ENCODE data around the gene TSHZ2.

TSHZ2 gene

DNA sequence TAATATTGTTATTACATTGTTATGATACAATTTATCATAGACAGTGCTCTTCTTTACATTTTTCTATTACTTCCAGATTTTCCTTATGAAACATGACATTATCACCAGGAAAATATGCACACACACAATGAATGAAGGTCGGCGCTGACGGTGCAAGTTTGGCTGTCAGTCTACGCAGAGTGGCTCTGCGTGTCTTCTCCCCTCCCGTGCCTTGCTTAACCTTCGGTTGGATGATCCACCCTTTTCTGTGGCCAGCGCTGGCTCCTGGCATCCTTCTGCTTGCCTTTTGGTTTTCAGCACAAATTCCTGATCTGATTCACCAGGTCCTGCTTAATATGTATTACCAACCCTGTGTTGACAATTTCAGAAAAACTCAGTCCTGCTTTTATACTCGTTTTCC lies 157.4 kb downstream of the TSHZ2 start:
- no peak for DNase-seq (ENCODE audit: low spot score)

- DNase-seq (ENCODE audit: low spot score) = no peak
These were observed 158.6 kb downstream of the TSHZ2 start for GRCh38 chr20:53130795-53131194.

DNA sequence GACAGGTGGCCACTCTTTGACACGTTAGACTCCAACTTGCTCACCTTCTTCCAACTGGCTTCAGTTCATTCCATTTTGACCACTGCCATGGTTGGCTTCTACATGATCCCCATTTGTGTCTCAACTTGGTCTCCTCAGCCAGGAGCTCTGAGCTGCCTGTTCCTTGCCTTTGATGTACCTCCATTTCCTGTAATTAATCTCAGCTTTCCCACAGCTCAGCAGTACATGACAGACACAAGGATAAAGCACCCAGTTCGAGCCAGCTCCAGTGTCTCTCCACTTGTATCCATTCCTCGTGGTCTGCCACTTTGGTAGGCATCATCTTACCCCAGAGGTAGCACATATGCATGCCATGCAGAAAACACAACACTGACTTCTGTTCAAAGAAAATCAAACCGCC lies 161.0 kb downstream of the TSHZ2 start:
- no peak for DNase-seq (ENCODE audit: low spot score)

DNA sequence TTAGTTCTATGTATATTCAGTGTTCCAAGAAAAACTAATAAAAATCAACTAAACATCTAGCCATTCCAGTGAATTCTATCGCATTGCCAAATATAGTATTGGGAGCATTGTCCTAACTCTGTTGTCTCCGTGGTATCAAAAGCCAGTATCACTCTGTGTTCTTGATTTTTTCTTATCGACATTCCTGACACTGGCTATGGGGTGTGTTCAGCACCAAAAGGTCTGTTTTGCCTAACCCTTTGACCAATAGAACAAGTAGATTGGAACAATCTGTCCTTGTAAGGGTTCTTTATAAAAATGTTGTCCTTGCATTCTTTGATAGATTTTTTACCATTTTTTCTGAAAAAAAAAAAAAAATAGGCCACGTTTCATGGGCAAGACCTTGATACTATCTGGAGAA lies 161.5 kb downstream of the TSHZ2 start:
- no peak for DNase-seq (ENCODE audit: low spot score)

DNA sequence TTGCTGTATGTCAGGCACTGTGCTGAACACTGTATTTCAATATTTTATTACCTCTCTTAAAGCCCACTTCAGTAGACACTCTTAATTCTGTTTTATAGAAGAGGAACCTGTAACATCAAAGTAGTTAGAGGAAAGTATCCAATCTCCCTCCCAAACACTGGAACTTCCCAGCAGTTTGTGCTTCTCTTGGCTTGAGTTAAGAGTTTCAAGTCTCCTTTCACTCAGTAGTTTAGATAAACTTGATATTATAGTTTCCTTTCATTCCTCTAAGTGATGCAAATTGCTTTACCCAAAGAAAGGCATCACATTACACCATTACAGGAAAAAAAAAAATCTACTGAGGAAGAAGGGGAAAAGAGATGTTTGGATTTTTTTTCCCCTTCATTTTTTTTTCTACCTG lies 164.3 kb downstream of the TSHZ2 start:
- no peak for DNase-seq (ENCODE audit: low spot score)

GRCh38 chr20:53138454-53139262 lies 166.5 kb downstream of the TSHZ2 start:
- no peak for DNase-seq (ENCODE audit: low spot score)

DNA sequence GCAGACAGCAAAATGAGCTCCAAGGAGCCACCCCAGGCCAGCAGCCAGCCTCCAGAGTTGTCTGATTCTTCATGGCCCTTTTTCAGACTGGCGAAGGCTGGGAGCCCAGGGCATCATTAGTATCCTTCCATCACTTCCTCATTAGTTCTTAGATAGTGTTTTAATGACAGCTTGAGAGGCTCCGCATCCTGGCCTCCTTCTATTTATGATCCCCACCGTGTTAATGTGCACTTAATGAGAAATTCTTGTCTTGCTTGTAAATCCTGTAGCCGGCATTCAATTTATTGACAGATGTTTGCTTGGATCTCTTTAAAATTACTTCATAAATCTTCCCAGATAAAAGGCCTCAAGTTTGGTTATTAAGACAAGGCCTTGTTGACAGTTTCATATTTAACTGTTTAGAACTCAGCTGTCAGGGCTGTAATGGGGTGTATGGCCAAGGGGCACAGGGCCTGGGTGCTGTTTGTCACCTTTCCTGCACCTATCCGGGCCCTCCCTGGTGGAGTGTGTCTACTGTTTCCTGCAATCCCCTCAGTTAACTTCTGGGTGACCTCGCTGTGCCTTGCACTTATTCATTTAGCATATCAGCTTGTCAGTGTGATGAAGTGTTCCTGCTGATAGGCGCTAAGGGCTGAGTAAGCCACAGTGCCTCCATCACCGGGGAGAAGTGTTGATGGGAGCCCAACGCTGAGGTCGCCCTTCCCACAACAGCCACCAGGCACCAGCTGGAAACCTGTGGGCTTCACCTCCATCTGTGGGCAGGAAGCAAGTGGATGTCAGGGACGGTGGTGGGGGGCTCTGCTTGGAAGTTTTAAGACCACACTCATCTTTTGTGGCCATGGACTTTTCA lies 169.3 kb downstream of the TSHZ2 start:
- no peak for DNase-seq (ENCODE audit: low spot score)

- DNase-seq (ENCODE audit: low spot score) = no peak
These were observed 170.3 kb downstream of the TSHZ2 start for GRCh38 chr20:53142225-53143127.

DNA sequence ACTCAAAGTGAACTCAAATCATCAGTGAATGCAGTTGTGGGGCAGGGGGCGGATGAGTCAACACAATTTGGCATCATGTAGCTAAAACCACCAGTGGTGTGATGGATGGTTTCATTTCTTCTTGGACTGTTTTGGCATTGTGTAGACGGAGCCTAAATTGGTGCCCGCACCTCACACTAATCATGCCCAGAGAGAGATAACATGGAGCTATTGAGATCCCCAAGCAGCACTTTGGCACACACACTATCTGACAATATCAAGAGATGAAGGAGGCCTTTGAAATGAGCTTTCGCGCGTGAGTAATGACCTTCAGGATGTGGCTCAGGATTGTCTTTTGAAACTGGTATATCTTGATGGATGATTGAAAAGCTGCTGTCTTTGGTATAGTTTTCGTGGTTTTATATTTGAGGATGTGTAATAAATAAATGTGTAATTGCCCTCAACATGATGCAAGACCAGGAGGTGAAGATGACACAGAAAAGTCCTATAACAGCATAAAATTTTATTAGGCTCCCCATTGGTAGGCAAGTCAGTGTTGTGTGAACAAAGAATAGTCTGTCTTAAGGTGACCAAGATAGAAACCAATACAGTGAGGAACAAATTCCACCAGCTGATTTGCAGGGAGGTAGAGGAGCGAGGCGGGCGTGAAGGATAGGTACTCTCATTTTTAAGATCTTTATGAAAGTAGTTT lies 174.2 kb downstream of the TSHZ2 start:
- DNase-seq (ENCODE audit: low spot score) = no peak

DNA sequence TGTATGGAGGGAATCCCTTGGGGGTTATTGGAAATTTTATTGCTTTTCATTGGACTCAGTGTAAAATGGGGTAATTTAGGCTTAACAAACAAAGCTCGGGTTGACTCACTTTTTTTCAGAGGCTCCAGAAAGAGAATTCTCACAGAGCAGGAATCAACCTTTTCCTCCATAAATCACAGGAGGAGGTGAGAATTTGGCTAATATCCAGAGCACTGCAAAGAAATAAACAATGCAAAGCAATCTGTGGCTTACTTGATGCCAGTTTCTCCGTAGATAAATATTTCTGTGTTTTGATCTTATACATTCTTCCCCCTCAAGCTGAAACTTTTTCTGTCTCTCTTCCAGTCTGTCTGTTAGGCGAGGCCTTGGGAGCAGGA lies 176.6 kb downstream of the TSHZ2 start:
- no peak for DNase-seq (ENCODE audit: low spot score)

DNA sequence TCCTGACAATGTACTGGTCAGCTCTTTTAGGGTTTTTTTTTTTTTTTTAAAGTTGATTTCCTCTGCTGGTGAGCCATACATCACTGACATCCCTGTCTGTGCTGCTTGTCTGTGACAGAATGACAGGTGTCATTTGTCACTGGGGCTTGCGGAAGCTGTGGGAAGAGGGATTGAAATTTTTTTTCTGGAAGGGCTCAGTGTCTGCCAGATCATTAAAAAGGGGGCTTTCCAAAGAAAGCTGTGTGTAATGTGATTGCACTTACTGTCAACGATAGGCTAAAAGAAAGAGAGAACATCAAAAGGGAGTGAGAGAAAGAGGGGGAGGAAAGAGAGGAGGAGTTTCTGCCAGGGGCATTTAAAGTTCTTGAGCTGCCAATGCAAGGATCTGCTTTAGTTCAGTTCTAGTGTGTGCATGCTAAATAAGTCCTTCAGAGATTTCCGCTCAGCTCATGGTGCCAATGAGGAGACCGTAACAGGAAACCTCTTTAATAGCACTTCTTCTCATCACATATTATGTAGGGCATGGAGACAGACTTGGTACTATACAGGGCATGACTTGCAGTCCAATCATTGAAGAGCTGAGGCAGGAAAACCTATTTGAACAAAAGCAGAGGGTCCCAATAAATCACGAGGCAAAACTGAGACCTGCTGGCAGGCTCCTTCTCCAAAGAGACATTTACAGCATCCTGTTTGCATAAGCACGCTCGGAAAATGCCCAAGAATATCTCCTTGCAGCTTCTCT lies 177.2 kb downstream of the TSHZ2 start:
- no peak for DNase-seq (ENCODE audit: low spot score)

DNA sequence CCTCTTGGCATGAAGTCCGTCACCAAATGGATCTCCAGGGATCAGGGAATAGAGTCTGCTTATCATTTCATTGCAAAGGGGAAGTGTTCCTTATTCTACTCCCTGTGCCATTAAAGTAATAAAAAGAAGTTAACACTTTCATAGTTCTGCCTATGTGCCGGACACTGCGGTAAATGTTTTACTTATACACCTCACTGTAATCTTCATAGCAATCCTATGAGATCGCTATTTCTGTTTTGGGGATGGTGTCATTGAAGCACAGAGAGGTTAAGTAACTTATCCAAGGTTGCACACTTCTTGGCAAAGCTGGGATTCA lies 177.7 kb downstream of the TSHZ2 start:
- no peak for DNase-seq (ENCODE audit: low spot score)

GRCh38 chr20:53150532-53150931 lies 178.4 kb downstream of the TSHZ2 start:
- DNase-seq (ENCODE audit: low spot score) = no peak

- no peak for DNase-seq (ENCODE audit: low spot score)
These were observed 180.1 kb downstream of the TSHZ2 start for GRCh38 chr20:53152228-53152627.

DNA sequence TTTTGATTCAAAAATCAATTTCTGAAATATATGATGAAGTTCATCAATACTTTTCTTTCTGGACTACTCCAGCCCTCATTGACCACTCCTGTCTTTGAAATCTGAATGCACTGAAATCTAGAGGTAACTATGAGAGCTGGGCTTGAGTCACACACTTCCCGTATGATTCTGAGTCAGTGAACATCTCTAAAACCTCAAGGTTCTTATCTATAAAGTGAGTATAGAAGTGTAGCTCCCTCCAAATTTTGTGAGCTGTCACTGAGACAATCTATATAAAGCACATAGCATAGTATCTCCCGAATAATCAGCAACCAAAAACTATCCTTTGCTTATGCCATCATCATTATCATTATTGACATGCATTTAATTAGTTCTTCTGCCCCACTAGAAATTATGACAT lies 182.4 kb downstream of the TSHZ2 start:
- DNase-seq (ENCODE audit: low spot score) = no peak

DNA sequence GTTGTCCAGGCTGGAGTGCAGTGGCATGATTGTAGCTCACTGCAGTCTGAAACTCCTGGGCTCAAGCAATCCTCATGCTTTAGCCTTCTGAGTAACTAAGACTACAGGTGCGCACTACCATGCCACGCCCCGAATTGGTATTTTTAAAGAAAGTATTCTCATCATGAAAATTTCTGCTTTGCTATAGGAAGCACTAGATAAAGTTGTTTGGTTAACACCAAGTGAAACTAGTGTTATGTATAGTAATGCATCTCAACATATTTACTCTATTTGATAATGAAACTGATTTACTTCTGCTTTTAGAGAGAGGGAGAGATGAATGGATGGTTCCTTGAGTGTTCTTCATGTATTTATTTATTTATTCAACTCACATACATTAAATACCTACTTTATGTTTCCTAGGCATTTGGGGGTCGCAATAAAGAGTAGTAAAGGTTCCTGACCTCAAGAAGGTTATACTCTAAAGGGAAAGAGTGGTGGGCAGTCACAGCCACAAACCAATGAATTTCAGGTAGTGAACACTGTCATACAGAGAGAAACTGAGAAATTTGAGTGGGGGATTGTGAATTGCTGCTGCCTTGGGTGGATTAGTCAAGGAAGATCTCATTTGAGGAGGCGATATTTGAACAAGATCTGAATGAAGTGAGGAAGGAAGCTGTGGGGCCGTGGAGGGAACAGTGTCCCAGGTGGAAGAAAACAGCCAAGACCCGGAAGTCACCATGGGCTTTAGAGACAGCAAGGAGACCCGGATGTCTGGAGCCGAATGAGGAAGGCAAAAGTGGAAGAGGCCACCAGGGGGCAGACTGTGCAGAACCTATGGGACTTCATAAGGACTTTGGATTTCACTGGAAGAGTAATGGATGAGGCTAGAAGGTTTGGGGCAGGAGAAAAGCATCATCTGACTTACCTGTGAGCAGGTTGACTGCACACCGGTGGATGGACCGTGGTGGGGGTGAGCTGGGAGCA lies 185.6 kb downstream of the TSHZ2 start:
- peak; percentile 67 for DNase-seq (ENCODE audit: low spot score)

GRCh38 chr20:53159160-53159559 lies 187.0 kb downstream of the TSHZ2 start:
- no peak for DNase-seq (ENCODE audit: low spot score)

DNA sequence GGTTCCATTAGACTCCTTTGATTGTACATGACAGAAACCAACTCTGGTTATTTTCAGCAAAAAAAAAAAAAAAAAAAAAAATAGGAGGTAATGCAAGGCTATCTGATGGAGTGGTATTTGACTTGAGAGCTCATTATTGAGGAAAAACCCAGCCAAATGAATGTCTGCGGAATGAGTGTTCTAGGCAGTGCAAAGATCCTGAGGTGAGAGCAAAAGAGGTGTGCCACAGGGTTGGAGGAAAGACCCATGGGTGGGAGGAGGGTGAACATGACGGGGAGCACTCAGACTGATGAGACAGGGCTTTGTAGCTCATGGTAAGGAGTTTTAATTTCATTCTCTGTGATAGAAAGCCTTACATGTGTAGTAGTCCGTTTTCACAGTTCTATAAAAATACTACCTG lies 188.9 kb downstream of the TSHZ2 start:
- DNase-seq (ENCODE audit: low spot score) = no peak

DNA sequence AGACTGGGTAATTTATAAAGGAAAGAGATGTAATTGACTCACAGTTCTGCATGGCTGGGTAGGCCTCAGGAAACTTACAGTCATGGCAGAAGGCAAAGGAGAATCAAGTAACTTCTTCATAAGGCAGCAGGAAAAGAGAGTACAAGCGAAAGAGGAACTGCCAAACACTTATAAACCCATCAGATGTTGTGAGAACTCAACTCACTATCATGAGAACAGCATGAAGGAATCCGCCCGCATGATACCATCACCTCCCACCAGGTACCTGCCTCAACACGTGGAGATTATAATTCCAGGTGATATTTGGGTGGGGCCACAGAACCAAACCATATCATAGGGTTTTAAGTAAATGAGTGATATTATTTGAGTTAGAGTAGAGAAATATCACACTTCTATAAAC lies 189.3 kb downstream of the TSHZ2 start:
- no peak for DNase-seq (ENCODE audit: low spot score)

GRCh38 chr20:53162251-53162835 lies 190.2 kb downstream of the TSHZ2 start:
- DNase-seq (ENCODE audit: low spot score) = peak; percentile 63
